OCI-LY7 (cell line): Measurements from ENCODE around the gene KPNA3. TPM values are rescaled to one million over a fixed set of nuclear protein-coding genes. Genes with fewer than 3 reads are reported as not detected.

Experiments used
- BruUV-seq: library from RNA; stranded (reverse); fragments of 400-500 nt; replicated peaks from 2 replicates; lab custom pipeline; 2021; lab: Mats Ljungman, UMichigan
- CTCF ChIA-PET: fragments of 300-600 bp; sonication (Branson Sonifier 250); formaldehyde crosslinking; loops from one replicate; lab custom pipeline; 2022; ENCODE audit warnings: antibody characterized with exemption; ENCODE audit not compliant: unreplicated experiment; lab: Charles Lee
- POLR2A ChIA-PET: fragments of 300-600 bp; sonication (Branson Sonifier 250); formaldehyde crosslinking; loops from one replicate; lab custom pipeline; 2022; ENCODE audit warnings: antibody characterized with exemption; lab: Charles Lee
- DNase-seq: peaks from one replicate; pipeline ENCODE4 v3.0.0-alpha.2; 2015; ENCODE audit warnings: low spot score
- H2AFZ ChIP-seq: fragments of 200-600 bp; sonication (generic), shearing (Covaris generic); 2 replicates; pipeline ENCODE4 v1.6.1; 2014; ENCODE audit warnings: mild to moderate bottlenecking, antibody characterized with exemption, low read length, moderate library complexity
- H3K27ac ChIP-seq: fragments of 200-600 bp; sonication (generic); 2 replicates; pipeline ENCODE4 v1.5.1; 2014; ENCODE audit warnings: mixed run types, low read depth, mild to moderate bottlenecking, moderate library complexity, low read length, inconsistent platforms; ENCODE audit not compliant: poor library complexity, severe bottlenecking
- H3K36me3 ChIP-seq: fragments of 200-600 bp; sonication (generic); 2 replicates; pipeline ENCODE4 v1.6.1; 2014; ENCODE audit warnings: mild to moderate bottlenecking, antibody characterized with exemption, low read length, moderate library complexity, mixed read lengths; ENCODE audit not compliant: insufficient read depth
- H3K4me1 ChIP-seq: fragments of 200-600 bp; sonication (generic); 2 replicates; pipeline ENCODE4 v1.5.1; 2014; ENCODE audit warnings: mild to moderate bottlenecking, low read length; ENCODE audit not compliant: insufficient read depth, poor library complexity, severe bottlenecking
- H3K4me2 ChIP-seq: fragments of 200-600 bp; sonication (generic); 2 replicates; pipeline ENCODE4 v1.6.1; 2014; ENCODE audit warnings: mild to moderate bottlenecking, low read length
- H3K4me3 ChIP-seq: fragments of 200-600 bp; sonication (generic); 2 replicates; pipeline ENCODE4 v1.5.1; 2014; ENCODE audit warnings: mild to moderate bottlenecking, low read depth, low read length; ENCODE audit not compliant: poor library complexity, severe bottlenecking
- H3K79me2 ChIP-seq: fragments of 200-600 bp; sonication (generic); 2 replicates; pipeline ENCODE4 v1.6.1; 2016; ENCODE audit warnings: low read depth, mild to moderate bottlenecking, low read length, moderate library complexity, mixed read lengths; ENCODE audit not compliant: insufficient read depth
- H3K9me2 ChIP-seq: fragments of 200-600 bp; sonication (generic); 2 replicates; pipeline ENCODE4 v1.6.1; 2016; ENCODE audit warnings: mild to moderate bottlenecking, low read length, mixed read lengths; ENCODE audit not compliant: insufficient read depth
- H3K9me3 ChIP-seq: fragments of 200-600 bp; sonication (generic); 2 replicates; pipeline ENCODE4 v1.6.1; 2014; ENCODE audit warnings: mild to moderate bottlenecking, mixed run types, low read length, mixed read lengths
- H4K20me1 ChIP-seq: fragments of 200-600 bp; sonication (generic); 2 replicates; pipeline ENCODE4 v1.6.1; 2014; ENCODE audit warnings: mild to moderate bottlenecking, antibody characterized with exemption, low read length, moderate library complexity, mixed read lengths; ENCODE audit not compliant: insufficient read depth
- EZH2phosphoT487 ChIP-seq: fragments of 200-600 bp; sonication (generic); IDR thresholded peaks from 2 replicates; pipeline ENCODE4 v1.6.1; 2018; ENCODE audit warnings: low read depth, borderline replicate concordance, mild to moderate bottlenecking, mixed run types, antibody characterized with exemption, low read length, moderate library complexity, mixed read lengths
- intact Hi-C: fragments of 100-400 bp; cut with micrococcal nuclease; formaldehyde crosslinking; loops from one replicate; pipeline ENCODE4 v1.10.0; 2022; ENCODE audit not compliant: unreplicated experiment
- total RNA-seq, 2 experiments: library from RNA; depleted of rRNA in 1 of 2; stranded (reverse); fragments of >200 nt in 1 of 2; shearing (Covaris generic) in 1 of 2; gene quantifications; 2 replicates each; pipeline ENCODE4 v1.2.3, GENCODE V29; 2014 to 2022
- TF ChIP-seq, protein P1 (sequence below): fragments of 200-600 bp; sonication (generic); conservative IDR thresholded peaks from 2 replicates; pipeline ENCODE4 v1.5.1; 2014; ENCODE audit warnings: mild to moderate bottlenecking, antibody characterized with exemption, low read length, moderate library complexity, mixed read lengths

The KPNA3 gene
- total RNA-seq, 2 experiments from 2014 or later: 18.2 to 41.1 TPM

DNA sequence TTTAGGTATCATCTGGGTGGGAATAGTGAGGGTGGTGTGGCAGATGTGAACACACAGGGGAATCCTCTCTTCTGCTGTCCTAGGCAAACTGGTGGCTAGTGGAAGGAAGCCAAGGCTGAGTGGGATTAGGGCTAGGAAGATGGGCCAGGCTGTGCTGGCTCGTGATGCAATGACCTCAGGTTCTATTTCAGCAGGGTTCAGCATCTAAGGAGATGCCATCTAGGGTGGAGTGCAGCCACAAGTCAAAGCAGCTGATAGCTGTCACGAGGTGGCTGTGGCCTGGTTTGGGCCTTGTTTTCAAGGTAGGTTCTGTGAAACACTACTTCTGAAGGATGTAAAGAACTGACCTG, 142.5 kb downstream of the KPNA3 start:
- H4K20me1 ChIP-seq: no peaks in the 10 kb centered on the region
- no peaks in the 10 kb centered on the region for H3K79me2 ChIP-seq
- TF ChIP-seq, protein P1, sequence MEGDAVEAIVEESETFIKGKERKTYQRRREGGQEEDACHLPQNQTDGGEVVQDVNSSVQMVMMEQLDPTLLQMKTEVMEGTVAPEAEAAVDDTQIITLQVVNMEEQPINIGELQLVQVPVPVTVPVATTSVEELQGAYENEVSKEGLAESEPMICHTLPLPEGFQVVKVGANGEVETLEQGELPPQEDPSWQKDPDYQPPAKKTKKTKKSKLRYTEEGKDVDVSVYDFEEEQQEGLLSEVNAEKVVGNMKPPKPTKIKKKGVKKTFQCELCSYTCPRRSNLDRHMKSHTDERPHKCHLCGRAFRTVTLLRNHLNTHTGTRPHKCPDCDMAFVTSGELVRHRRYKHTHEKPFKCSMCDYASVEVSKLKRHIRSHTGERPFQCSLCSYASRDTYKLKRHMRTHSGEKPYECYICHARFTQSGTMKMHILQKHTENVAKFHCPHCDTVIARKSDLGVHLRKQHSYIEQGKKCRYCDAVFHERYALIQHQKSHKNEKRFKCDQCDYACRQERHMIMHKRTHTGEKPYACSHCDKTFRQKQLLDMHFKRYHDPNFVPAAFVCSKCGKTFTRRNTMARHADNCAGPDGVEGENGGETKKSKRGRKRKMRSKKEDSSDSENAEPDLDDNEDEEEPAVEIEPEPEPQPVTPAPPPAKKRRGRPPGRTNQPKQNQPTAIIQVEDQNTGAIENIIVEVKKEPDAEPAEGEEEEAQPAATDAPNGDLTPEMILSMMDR: no peak
- TF ChIP-seq EZH2phosphoT487: no peak
- H3K36me3 ChIP-seq: no peaks in the 10 kb centered on the region
- no TSS peak for BruUV-seq
- no peak overlapping the region for H2AFZ ChIP-seq
- H3K9me3 ChIP-seq: no peaks in the 10 kb centered on the region
- CTCF ChIA-PET: no interaction called here
- H3K4me2 ChIP-seq: no peak overlapping the region
- no peaks in the 10 kb centered on the region for H3K9me2 ChIP-seq
- H3K27ac ChIP-seq: no peak overlapping the region
- H3K4me1 ChIP-seq: no peaks in the 10 kb centered on the region
- no peak for DNase-seq
- no peak overlapping the region for H3K4me3 ChIP-seq
- intact Hi-C loops: no loop called here
- POLR2A ChIA-PET: no interaction called here

Other genes with a start within 250 kb of the KPNA3 start
- 13.4 and 15.1 TPM in 2 replicates for gene RCBTB1, start 207.1 kb downstream of the KPNA3 start, total RNA-seq (2014; rRNA removed; shearing (Covaris generic))
- gene RCBTB1, start 207.1 kb downstream of the KPNA3 start, total RNA-seq (2022): 30.6 and 31.1 TPM in 2 replicates
- gene ARL11, start 164.2 kb downstream of the KPNA3 start, total RNA-seq (2014; rRNA removed; shearing (Covaris generic)): 5.9 and 8.3 TPM in 2 replicates
- 20.5 and 22.6 TPM in 2 replicates for gene ARL11, start 164.2 kb downstream of the KPNA3 start, total RNA-seq (2022)
- 29.9 and 47.3 TPM in 2 replicates for gene EBPL, start 101.2 kb downstream of the KPNA3 start, total RNA-seq (2014; rRNA removed; shearing (Covaris generic))
- gene EBPL, start 101.2 kb downstream of the KPNA3 start, total RNA-seq (2022): 38.8 and 42.4 TPM in 2 replicates
- gene SPRYD7, start 143.7 kb upstream of the KPNA3 start, total RNA-seq (2014; rRNA removed; shearing (Covaris generic)): 5.0 and 6.8 TPM in 2 replicates
- 10.6 and 13.2 TPM in 2 replicates for gene SPRYD7, start 143.7 kb upstream of the KPNA3 start, total RNA-seq (2022)
- 9.5 and 12.5 TPM in 2 replicates for gene TRIM13, start 204.4 kb upstream of the KPNA3 start, total RNA-seq (2014; rRNA removed; shearing (Covaris generic))
- gene TRIM13, start 204.4 kb upstream of the KPNA3 start, total RNA-seq (2022): 13.8 and 14.3 TPM in 2 replicates
- 0.28 TPM in 1 of 2 replicates, not detected in the other for gene KCNRG, start 222.8 kb upstream of the KPNA3 start, total RNA-seq (2014; rRNA removed; shearing (Covaris generic))
- gene KCNRG, start 222.8 kb upstream of the KPNA3 start, total RNA-seq (2022): not detected in 2 replicates